GM12872 (cell line): ENCODE measurements around the gene ANKRD13A.

Source experiments
- TF ChIP-seq, protein P1 (sequence below): IDR thresholded peaks from 3 replicates; pipeline ENCODE4 v1.5.1; 2011; ENCODE audit warnings: low read depth, mild to moderate bottlenecking, low read length, moderate library complexity; ENCODE audit not compliant: insufficient read depth

ANKRD13A gene

DNA sequence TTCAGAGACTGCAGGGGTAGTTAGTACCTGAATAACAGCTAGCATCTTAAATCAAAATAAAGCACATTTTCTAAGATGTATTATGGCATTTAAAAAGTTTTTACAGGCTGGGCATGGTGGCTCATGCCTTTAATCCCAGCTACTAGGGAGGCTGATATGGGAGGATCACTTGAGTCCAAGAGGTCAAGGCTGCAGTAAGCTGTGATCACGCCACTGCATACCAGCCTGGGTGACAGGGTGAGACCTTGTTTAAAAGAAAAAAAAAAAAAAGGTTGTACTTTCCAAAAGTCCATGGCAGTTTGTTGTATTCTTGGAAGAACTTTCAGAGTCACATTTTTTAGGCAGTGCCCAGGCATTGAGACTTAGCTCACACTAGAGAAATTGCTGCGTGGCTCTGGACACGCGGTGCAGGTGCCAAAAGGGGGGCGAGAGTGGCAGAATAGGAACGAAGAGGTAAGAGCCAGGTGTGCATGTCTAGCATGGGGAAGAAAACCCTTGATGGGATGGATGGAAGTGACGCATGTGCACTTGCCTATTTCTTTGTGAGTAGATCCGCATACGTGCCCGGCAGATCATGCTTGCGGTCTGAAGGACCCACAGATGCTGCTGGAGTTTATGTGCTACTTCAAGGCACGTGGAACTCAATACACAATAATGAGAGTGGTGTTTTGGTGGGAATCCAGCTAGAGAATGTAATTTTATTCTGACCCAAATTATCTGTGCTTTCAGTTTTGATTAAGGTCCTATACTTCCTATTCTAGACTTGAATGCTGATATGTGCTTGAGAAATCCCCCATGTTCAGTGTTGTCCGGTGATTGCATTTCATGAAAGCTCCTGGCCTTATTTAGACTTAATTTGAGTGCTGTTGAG is 11.9 kb downstream of the ANKRD13A start:
- TF ChIP-seq, protein P1, sequence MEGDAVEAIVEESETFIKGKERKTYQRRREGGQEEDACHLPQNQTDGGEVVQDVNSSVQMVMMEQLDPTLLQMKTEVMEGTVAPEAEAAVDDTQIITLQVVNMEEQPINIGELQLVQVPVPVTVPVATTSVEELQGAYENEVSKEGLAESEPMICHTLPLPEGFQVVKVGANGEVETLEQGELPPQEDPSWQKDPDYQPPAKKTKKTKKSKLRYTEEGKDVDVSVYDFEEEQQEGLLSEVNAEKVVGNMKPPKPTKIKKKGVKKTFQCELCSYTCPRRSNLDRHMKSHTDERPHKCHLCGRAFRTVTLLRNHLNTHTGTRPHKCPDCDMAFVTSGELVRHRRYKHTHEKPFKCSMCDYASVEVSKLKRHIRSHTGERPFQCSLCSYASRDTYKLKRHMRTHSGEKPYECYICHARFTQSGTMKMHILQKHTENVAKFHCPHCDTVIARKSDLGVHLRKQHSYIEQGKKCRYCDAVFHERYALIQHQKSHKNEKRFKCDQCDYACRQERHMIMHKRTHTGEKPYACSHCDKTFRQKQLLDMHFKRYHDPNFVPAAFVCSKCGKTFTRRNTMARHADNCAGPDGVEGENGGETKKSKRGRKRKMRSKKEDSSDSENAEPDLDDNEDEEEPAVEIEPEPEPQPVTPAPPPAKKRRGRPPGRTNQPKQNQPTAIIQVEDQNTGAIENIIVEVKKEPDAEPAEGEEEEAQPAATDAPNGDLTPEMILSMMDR = no peak

DNA sequence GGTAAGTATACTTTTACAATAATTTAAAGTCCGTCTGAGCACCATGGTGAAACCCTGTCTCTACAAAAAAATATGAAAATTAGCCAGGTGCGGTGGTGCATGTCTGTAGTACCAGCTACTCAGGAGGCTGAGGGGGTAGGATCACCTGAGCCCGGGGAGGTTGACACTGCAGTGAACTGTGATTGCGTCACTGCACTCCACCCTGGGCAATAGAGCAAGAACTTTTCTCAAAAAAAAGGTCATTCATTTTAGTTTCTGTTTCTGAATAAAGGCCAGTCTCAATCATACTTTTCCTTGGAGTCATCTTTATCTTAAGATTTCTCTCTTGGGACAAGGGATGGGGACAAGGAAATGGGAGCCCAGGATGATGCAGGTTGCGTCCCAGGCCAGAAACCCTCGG is 12.9 kb downstream of the ANKRD13A start:
- TF ChIP-seq, protein P1 = no peak

DNA sequence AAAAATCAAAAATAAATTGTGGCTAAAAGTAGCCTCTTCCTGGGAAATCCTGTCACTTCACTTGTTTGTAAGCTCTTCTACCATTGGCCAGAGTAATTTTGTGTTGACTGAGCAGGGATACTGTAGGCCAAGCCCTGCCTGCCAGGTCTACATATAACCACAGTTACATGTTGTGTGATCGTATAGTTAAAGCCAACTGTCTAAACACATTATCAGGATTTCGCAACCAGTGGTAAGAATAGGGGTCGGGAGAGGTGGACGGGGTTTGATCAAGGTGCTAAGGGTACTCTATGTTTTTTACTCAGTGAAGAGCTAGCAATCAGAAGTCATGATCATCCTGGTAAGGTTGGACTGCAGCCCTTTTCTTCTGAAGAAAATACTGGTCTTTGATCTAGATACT is 13.4 kb downstream of the ANKRD13A start:
- TF ChIP-seq, protein P1 = no peak

DNA sequence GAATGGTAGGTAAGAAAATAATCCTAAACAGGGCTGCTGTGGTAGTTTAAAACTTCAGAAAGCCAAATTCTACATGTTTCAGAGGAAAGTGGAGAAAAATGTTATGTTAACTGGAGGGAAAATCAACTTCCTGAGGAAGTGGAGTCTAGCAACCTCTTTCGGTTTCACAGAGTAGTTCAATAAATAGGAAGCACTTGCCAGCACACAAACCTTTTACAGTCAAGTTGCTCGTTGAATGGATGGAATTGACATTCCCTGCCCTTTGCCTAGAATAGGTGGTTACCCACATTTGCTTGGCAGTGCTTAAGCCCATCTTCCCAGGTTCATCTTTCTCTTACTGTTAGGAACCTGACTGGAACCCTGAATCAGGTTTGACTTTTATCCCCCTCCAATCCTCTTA is 15.9 kb downstream of the ANKRD13A start:
- TF ChIP-seq, protein P1 = no peak

DNA sequence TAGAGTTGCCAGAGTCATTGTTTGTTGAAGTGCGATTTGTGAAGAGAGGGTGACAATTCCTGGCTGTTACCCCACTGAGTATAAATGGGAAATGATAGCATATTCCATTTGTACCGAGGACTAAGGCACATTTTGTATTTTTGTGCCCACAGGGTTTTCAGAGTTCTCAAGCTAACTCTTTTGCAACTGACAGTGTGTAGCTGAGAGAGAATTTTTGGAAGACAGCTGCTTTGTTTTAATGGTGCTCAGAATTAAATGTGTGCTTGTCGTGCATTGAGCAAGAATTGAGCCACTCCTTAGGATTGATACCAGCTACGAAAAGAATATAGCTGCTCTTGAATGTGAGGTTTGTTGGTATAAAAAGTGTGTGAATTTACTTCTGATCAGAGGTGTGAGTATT is 21.7 kb downstream of the ANKRD13A start:
- TF ChIP-seq, protein P1 = no peak

DNA sequence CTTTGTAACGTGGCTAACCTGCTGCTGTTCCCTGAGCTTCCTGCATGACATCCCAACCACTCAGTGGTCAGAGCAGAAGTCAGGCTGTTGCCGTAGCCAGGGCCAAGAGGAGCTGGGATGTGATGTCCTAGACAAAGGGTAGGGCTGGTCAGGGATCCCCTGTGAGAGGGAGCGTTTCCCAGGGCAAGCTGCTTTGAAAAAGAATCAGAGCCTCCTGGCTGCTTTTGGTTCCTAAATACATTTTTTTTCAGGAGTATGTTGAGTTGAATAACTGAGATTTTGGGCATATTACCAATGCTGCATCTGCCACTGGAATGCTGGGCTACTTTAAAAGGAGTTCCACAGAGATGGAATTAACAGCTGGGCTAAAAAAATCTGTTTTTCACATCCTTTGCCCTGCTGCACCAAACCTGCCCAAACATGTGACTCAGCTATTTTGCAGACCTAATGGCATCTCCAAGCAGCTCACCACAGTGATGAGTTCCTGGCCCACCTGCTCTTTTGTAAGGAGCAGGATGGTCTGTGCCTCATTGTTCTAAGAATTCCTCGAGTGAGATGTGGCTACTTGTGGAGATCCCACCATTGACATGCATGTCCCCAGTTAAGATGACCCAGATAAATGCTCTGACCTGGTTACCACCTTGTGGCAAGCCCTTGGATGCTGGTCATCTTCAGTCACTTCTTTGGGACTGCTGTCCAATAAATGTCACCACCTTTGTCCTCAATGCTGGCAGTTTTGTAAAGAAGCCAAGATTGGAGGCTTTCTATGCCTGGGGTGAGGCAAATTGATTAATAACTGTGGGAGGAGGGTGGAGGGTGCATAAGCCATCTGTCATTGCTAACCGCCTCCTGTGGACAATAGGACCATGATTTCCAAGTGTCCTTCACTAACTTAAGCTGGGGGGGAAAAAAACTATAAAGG is 24.1 kb downstream of the ANKRD13A start:
- TF ChIP-seq, protein P1 = no peak

DNA sequence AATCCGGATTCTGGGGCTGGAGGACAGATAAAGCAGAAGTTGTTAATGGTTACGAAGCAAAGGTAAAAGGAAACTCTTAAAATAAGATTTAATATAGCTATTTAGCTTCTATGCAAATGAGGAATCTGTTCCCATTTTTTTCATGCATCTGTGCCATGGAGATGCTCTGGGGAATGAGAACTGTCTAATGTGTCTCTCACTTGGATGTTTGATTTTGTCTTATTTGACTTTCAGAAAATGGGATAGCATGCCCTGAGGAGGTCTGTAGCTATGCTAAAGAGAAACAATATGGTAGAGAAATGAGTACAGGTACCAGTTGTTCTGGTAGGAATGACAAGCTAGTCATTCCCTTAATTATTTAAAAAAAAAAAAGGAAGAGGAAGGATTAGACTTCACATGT is 24.8 kb downstream of the ANKRD13A start:
- TF ChIP-seq, protein P1 = no peak
